Measurements from ENCODE around the gene CCDC186. TPM values are rescaled to one million over a fixed set of nuclear protein-coding genes. Genes with fewer than 3 reads are reported as not detected.

CCDC186 gene
- total RNA-seq, 1 experiment from 2014 or later: 1.2 TPM

- DNase-seq: no peak
- Histone ChIP-seq H3K9me3 (no peaks in the 10 kb centered on the region), H3K36me3 (no peaks in the 10 kb centered on the region), H3K27me3 (no peaks in the 10 kb centered on the region), H3K4me3 (no peak overlapping the region)
These were observed 78.3 kb downstream of the CCDC186 start for GRCh38 chr10:114095559-114096337.

- DNase-seq: no peak
- Histone ChIP-seq H3K4me3 (no peak overlapping the region), H3K27me3 (no peaks in the 10 kb centered on the region), H3K36me3 (no peaks in the 10 kb centered on the region), H3K9me3 (no peaks in the 10 kb centered on the region)
These were observed 79.2 kb downstream of the CCDC186 start for GRCh38 chr10:114094795-114095194.

- Histone ChIP-seq H3K36me3 (no peaks in the 10 kb centered on the region), H3K27me3 (no peaks in the 10 kb centered on the region), H3K9me3 (no peaks in the 10 kb centered on the region), H3K4me3 (no peak overlapping the region)
- DNase-seq: no peak
These were observed 86.3 kb downstream of the CCDC186 start for GRCh38 chr10:114087655-114088054.

GRCh38 chr10:114087255-114087654 lies 86.7 kb downstream of the CCDC186 start:
- Histone ChIP-seq H3K36me3 (no peaks in the 10 kb centered on the region), H3K27me3 (no peaks in the 10 kb centered on the region), H3K9me3 (no peaks in the 10 kb centered on the region), H3K4me3 (no peak overlapping the region)
- no peak for DNase-seq

GRCh38 chr10:114084215-114084614 lies 89.8 kb downstream of the CCDC186 start:
- no peak for DNase-seq
- no peaks in the 10 kb centered on the region for H3K9me3 ChIP-seq
- H3K4me3 ChIP-seq: no peak overlapping the region
- H3K27me3 ChIP-seq: no peaks in the 10 kb centered on the region
- H3K36me3 ChIP-seq: no peaks in the 10 kb centered on the region

- DNase-seq: no peak
- no peak overlapping the region for H3K4me3 ChIP-seq
- no peaks in the 10 kb centered on the region for H3K9me3 ChIP-seq
- H3K27me3 ChIP-seq: no peaks in the 10 kb centered on the region
- no peaks in the 10 kb centered on the region for H3K36me3 ChIP-seq
These were observed 91.0 kb downstream of the CCDC186 start for GRCh38 chr10:114083040-114083439.

- no peak for DNase-seq
- Histone ChIP-seq H3K9me3 (no peaks in the 10 kb centered on the region), H3K36me3 (no peaks in the 10 kb centered on the region), H3K27me3 (no peaks in the 10 kb centered on the region), H3K4me3 (no peak overlapping the region)
These were observed 92.0 kb downstream of the CCDC186 start for GRCh38 chr10:114081911-114082583.

GRCh38 chr10:114079421-114079820 lies 94.6 kb downstream of the CCDC186 start:
- H3K4me3 ChIP-seq: no peak overlapping the region
- DNase-seq: no peak
- H3K9me3 ChIP-seq: no peaks in the 10 kb centered on the region
- H3K36me3 ChIP-seq: no peaks in the 10 kb centered on the region
- H3K27me3 ChIP-seq: no peaks in the 10 kb centered on the region

GRCh38 chr10:114078346-114078745 lies 95.7 kb downstream of the CCDC186 start:
- no peaks in the 10 kb centered on the region for H3K36me3 ChIP-seq
- no peak overlapping the region for H3K4me3 ChIP-seq
- H3K27me3 ChIP-seq: no peaks in the 10 kb centered on the region
- no peak for DNase-seq
- H3K9me3 ChIP-seq: no peaks in the 10 kb centered on the region

- DNase-seq: no peak
- Histone ChIP-seq H3K27me3 (no peaks in the 10 kb centered on the region), H3K36me3 (no peaks in the 10 kb centered on the region), H3K4me3 (no peak overlapping the region), H3K9me3 (no peaks in the 10 kb centered on the region)
These were observed 96.2 kb downstream of the CCDC186 start for GRCh38 chr10:114077815-114078219.

- Histone ChIP-seq H3K4me3 (no peak overlapping the region), H3K9me3 (no peaks in the 10 kb centered on the region), H3K27me3 (no peaks in the 10 kb centered on the region), H3K36me3 (no peaks in the 10 kb centered on the region)
- no peak for DNase-seq
These were observed 96.7 kb downstream of the CCDC186 start for GRCh38 chr10:114077347-114077746.

- no peak for DNase-seq
- H3K36me3 ChIP-seq: no peaks in the 10 kb centered on the region
- no peaks in the 10 kb centered on the region for H3K27me3 ChIP-seq
- H3K9me3 ChIP-seq: no peaks in the 10 kb centered on the region
- no peak overlapping the region for H3K4me3 ChIP-seq
These were observed 98.9 kb downstream of the CCDC186 start for GRCh38 chr10:114075093-114075492.

- Histone ChIP-seq H3K9me3 (no peaks in the 10 kb centered on the region), H3K4me3 (no peak overlapping the region), H3K27me3 (no peaks in the 10 kb centered on the region), H3K36me3 (no peaks in the 10 kb centered on the region)
- no peak for DNase-seq
These were observed 100.4 kb downstream of the CCDC186 start for GRCh38 chr10:114073395-114074186.

- DNase-seq: no peak
- H3K4me3 ChIP-seq: no peak overlapping the region
- H3K27me3 ChIP-seq: no peaks in the 10 kb centered on the region
- no peaks in the 10 kb centered on the region for H3K36me3 ChIP-seq
- H3K9me3 ChIP-seq: no peaks in the 10 kb centered on the region
These were observed 102.8 kb downstream of the CCDC186 start for GRCh38 chr10:114071178-114071577.
